ENCODE results near the gene PEX10.
"Not testable (repeated sequence)": the region's sequence is repeated elsewhere in the genome, so short reads cannot be mapped to it uniquely, and the experiment has no call there.

Gene PEX10

GRCh38 chr1:2442661-2443060 is 30.3 kb upstream of the PEX10 start:
- no peak for DNase-seq

DNA sequence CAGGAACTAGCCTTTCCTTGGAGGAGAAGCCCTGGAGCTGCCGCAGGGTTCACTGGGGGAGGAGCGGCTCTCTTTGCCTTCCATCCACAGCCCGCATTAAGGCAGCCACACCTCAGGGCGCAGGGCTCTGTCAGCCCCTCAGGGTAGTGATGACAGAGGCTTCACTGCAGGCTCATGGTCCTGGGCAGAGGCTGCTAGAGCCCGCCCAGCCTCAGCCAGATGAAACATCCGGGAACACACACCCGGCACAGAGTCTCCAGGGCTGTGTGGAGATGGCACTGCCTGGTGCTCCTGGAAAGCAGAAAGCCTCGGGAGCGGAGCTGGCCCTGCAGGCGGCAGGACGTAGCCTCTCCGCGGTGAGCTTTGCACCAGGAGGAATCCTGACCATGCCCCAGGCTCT is 29.4 kb upstream of the PEX10 start:
- no peak for DNase-seq

- not testable (repeated sequence) for DNase-seq
Observed at GRCh38 chr1:2440346-2440745, 28.0 kb upstream of the PEX10 start.

- no peak for DNase-seq
Observed at GRCh38 chr1:2439369-2439768, 27.0 kb upstream of the PEX10 start.

DNA sequence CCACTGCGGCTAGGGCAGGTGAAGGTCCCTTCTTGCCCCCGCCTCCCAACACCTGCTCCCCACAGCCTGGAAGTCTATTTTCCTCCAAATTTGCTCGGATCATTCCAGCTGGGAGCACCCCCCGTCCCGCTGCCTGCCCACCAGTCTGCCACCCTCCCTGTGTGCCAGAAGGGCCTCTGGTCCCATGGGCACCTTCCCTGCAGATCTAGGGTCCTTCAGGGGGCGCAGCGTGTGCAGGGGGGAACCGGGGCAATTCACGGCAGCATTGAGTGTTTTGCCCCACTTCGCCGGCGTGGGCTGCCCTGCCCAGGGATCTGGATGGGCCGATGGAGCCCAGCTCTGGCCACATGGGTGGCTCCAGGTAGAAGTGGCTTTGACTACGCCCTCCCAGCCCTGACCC is 26.3 kb upstream of the PEX10 start:
- DNase-seq = no peak

DNA sequence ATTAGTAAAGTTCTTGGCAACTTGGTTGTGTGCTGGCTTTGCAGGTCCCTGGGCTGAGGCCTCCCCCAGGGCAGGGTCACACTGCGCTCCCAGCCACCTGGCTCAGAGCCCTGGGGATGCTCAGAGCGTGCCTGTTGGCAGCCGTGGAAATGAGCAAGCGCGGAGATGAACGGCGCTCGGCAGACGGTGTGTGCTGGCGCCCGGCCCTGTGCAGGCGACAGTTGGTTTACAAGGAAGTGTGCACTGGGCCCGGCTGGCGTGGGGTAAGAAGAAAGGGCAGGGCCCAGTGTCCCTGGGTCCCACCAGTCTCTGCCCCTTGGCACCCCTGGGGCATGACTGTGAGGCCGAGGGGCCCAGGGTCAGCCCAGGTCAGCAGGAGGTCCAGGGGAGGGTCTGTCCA is 25.7 kb upstream of the PEX10 start:
- DNase-seq = no peak

- DNase-seq = no peak
Observed at GRCh38 chr1:2437617-2438016, 25.3 kb upstream of the PEX10 start.

- DNase-seq = no peak
Observed at GRCh38 chr1:2436876-2437275, 24.5 kb upstream of the PEX10 start.

GRCh38 chr1:2435746-2436355 is 23.5 kb upstream of the PEX10 start:
- DNase-seq = no peak

DNA sequence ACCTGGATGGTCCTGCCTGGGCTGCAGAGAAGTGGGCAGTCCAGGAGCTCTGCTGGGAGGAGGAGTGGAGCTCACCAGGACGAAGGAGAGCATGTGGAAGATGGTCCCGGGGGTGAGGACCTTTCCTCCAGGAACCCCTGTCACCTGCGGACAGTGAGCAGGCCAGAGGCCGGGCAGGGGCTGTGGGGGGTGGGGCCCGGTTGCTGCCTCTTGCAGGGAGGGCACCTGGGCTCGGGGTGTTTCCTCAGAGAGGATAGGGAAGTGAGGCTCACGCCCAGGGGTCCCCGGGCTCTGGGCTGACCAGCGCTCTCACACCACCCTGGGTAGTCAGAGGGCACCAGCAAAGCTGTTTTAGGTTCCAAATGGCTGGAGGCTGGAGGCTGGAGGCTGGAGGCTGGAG is 22.7 kb upstream of the PEX10 start:
- DNase-seq = no peak

- no peak for DNase-seq
Observed at GRCh38 chr1:2433936-2434655, 21.7 kb upstream of the PEX10 start.

GRCh38 chr1:2433196-2433595 is 20.8 kb upstream of the PEX10 start:
- DNase-seq = no peak

GRCh38 chr1:2432441-2432844 is 20.1 kb upstream of the PEX10 start:
- no peak for DNase-seq

DNA sequence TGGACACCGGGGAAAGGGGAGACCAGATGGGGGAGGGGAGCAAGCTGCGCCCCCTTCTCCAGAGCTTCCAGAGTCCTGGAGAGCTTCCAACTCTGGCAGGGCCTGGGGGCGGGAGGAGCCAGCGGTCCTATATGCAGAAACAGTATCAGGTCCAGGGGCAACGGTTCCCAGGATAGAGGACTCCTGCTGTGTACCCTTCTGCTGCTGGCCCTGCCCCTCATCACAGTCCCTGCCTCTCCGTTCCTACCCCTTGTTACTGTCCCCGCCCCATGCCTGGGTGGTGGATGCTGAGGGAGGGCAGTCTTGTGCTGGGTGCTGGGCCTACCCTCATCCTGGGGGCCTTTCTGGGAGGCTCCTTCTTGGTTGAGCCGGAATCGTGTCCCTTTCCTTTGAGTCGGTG is 19.2 kb upstream of the PEX10 start:
- DNase-seq = no peak

DNA sequence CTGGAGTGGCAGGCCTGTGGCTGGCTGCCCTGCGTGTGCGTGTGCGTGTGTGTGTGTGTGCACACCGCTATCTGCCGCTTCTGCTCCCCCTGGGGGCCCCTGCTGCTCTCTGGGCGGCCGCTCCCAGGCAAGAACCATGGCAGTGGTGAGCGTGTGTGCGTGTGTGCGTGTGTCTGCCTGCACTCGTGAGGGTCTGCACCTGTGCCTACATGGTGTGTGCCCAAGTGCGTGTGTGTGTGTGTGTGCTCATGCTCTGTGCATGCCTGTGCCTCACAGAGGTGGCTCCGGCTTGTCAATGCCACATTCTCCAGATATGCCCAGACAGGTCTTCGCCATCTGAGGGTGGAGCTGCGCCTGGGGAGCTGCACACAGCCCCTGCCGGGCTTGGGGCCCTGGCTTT is 18.7 kb upstream of the PEX10 start:
- DNase-seq = no peak

DNA sequence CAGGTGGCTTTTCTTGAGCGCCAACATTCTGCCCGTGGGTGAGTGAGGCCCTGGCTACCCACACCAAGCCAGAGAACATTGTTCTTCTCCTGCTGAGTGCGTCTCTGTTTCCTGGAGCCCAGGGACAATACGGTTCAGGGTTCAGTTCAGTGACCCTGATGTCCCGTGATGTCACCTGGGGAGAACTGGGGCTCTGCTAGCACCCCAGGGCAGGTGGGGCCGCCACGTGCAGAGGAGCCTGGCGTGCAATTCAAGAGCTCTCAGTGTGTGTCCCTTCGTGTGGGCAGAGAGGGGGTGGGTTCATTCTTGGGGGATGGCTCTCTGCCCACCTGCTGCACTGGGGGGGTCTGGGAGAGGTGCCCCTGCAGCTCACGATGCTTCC is 18.2 kb upstream of the PEX10 start:
- DNase-seq = no peak

DNA sequence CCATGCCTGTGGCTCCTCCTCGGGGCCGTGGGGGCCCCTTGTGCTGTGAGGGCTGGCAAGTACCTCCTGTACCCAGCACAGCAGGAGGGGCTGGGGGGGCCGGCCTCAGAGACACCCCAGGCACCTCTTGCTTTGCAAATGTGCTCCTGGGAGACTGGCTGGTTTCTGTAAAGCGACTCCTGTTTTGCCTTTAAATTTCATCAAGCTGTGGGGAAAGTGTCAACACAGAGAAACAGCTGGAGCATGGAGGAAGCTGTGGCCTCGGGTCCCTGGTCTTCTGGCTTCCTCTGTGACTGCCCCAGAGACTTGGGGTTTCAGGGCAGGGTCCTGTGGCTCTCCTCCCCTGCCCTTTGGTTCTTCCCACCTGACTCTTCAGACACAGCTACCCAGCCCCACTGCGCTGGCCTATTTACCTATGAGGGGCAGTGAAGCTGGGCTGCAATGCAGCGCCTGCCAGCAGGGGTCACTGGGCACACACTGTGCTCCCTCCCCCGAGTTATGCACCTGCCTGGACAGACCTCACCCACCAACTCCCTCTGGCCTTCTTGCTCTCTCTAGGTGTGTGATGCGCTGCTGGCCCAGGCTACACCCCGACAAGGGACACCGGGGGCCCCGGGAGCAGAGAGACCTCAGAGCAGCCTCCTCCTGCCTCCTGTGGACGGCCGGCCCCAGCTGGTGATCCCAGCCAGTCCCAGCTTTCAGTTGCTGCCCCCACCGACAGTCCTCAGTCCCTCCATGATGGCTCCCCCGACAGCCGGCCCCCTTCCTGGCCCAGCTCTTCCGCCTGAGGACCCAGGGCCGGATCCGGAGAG is 17.6 kb upstream of the PEX10 start:
- DNase-seq = no peak

- no peak for DNase-seq
Observed at GRCh38 chr1:2428490-2428889, 16.1 kb upstream of the PEX10 start.

DNA sequence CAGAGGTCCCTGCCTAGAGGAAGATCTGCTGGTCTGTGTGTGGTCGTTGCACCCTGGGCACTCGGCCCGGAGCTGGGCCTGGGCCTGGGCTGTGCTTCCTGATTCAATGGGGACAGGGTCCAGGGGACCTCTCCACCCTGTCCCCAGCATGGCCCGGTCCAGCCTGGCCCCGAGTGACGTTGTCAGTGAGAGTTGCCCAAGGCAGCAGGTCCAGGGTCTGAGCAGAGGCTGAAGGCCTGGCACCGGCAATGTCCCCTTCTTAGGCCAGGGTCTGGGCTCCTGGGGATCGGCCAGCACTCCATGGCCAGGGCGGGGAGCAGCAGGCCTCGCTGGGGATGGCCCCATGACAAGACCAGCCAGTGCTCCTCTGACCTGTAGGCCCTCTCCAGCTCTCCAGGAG is 15.6 kb upstream of the PEX10 start:
- DNase-seq = no peak

DNA sequence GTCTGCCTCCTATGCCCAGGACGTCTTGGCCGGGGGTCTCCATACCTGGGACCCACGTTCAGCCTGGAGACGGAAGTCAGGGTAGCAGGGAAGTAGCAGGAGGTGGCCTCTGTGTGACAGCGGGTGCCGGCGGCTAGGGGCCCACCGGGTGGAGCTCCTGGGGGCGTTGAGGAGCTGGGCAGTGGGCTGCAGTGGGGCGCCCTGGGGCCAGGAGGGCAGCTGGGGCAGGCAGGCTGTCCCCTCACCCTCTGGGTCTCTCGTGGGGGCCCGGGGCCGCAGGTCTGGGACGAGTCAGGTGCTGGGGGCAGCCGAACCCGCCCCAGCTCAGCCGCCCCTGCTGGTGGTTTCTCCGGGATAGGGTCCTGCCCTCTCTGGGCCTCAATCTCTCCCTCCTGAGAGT is 14.7 kb upstream of the PEX10 start:
- DNase-seq = no peak

GRCh38 chr1:2426540-2426939 is 14.2 kb upstream of the PEX10 start:
- DNase-seq = no peak

- no peak for DNase-seq
Observed at GRCh38 chr1:2425892-2426291, 13.5 kb upstream of the PEX10 start.

- DNase-seq = no peak
Observed at GRCh38 chr1:2422523-2422922, 10.2 kb upstream of the PEX10 start.

- DNase-seq = no peak
Observed at GRCh38 chr1:2419416-2419815, 7.1 kb upstream of the PEX10 start.
